A549 (cell line): ENCODE results near the gene IRX6.

Experiments
- GATA3 ChIP-seq: IDR thresholded peaks from 2 replicates; pipeline ENCODE4 v1.6.1; 2012; ENCODE audit warnings: borderline replicate concordance
- MYC ChIP-seq: IDR thresholded peaks from 2 replicates; pipeline ENCODE4 v1.6.1; 2012; ENCODE audit warnings: mild to moderate bottlenecking, inconsistent platforms, low read length, improper control_type of control experiment, borderline replicate concordance
- POLR2AphosphoS2 ChIP-seq: conservative IDR thresholded peaks from 2 replicates; pipeline ENCODE4 v1.6.1; 2012; ENCODE audit warnings: low read length, improper control_type of control experiment, inconsistent platforms
- RFX5 ChIP-seq: fragments of 450-650 bp; IDR thresholded peaks from 2 replicates; pipeline ENCODE4 v1.7.1; 2014; ENCODE audit warnings: antibody characterized with exemption, mild to moderate bottlenecking, moderate library complexity
- TF ChIP-seq, protein P1 (sequence below): IDR thresholded peaks from 2 replicates; pipeline ENCODE4 v1.6.1; 2012
- TF ChIP-seq, protein P2 (sequence below): fragments of >200 bp; sonication (Bioruptor Twin); formaldehyde crosslinking; IDR thresholded peaks from 3 replicates; pipeline ENCODE4 v1.5.1; 2016
- TF ChIP-seq, protein P3 (sequence below): fragments of 200-600 bp; sonication (generic); IDR thresholded peaks from 2 replicates; pipeline ENCODE4 v1.6.1; 2016; ENCODE audit warnings: antibody characterized with exemption, mild to moderate bottlenecking, moderate library complexity

DNA sequence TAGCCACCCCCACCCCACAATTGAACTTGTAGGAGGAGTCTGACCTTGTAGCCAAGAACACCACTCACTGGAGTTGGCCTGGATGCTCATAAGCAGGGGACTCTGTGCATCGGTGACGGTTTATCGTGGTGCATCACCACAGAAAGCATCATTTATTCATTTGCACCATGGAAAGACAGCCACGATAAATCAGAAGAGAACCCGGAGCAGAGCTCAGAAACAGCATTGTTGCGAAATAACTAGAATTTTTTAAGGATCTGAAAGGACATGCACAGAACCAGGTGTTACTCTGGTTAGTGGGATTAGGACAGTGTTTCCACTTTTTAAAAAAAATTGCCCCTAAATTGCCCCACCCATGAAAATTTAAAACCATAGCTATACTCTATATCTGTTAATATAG, 44.4 kb upstream of the IRX6 start:
- no peak for TF ChIP-seq RFX5
- TF ChIP-seq, protein P1, sequence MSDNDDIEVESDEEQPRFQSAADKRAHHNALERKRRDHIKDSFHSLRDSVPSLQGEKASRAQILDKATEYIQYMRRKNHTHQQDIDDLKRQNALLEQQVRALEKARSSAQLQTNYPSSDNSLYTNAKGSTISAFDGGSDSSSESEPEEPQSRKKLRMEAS, result no peak
- TF ChIP-seq POLR2AphosphoS2, result no peak
- TF ChIP-seq, protein P2, sequence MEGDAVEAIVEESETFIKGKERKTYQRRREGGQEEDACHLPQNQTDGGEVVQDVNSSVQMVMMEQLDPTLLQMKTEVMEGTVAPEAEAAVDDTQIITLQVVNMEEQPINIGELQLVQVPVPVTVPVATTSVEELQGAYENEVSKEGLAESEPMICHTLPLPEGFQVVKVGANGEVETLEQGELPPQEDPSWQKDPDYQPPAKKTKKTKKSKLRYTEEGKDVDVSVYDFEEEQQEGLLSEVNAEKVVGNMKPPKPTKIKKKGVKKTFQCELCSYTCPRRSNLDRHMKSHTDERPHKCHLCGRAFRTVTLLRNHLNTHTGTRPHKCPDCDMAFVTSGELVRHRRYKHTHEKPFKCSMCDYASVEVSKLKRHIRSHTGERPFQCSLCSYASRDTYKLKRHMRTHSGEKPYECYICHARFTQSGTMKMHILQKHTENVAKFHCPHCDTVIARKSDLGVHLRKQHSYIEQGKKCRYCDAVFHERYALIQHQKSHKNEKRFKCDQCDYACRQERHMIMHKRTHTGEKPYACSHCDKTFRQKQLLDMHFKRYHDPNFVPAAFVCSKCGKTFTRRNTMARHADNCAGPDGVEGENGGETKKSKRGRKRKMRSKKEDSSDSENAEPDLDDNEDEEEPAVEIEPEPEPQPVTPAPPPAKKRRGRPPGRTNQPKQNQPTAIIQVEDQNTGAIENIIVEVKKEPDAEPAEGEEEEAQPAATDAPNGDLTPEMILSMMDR, result no peak
- TF ChIP-seq, protein P3, sequence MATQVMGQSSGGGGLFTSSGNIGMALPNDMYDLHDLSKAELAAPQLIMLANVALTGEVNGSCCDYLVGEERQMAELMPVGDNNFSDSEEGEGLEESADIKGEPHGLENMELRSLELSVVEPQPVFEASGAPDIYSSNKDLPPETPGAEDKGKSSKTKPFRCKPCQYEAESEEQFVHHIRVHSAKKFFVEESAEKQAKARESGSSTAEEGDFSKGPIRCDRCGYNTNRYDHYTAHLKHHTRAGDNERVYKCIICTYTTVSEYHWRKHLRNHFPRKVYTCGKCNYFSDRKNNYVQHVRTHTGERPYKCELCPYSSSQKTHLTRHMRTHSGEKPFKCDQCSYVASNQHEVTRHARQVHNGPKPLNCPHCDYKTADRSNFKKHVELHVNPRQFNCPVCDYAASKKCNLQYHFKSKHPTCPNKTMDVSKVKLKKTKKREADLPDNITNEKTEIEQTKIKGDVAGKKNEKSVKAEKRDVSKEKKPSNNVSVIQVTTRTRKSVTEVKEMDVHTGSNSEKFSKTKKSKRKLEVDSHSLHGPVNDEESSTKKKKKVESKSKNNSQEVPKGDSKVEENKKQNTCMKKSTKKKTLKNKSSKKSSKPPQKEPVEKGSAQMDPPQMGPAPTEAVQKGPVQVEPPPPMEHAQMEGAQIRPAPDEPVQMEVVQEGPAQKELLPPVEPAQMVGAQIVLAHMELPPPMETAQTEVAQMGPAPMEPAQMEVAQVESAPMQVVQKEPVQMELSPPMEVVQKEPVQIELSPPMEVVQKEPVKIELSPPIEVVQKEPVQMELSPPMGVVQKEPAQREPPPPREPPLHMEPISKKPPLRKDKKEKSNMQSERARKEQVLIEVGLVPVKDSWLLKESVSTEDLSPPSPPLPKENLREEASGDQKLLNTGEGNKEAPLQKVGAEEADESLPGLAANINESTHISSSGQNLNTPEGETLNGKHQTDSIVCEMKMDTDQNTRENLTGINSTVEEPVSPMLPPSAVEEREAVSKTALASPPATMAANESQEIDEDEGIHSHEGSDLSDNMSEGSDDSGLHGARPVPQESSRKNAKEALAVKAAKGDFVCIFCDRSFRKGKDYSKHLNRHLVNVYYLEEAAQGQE, result no peak
- TF ChIP-seq MYC, result no peak
- TF ChIP-seq GATA3, result no peak
